Inflammatory macrophage treated with lipopolysaccharide for 1 hour (primary cell): ENCODE data around the gene HECA.
A peak's percentile ranks its signal among the peaks of the same experiment; 100 is the strongest.
"Not testable (repeated sequence)": the region's sequence is repeated elsewhere in the genome, so short reads cannot be mapped to it uniquely, and the experiment has no call there.

Experiments
- DNase-seq, 2 donors: peaks; one replicate each; pipeline ENCODE4 v3.0.0-alpha.2; 2020 to 2022

The HECA gene

GRCh38 chr6:139135578-139136545, 982 bp downstream of the HECA start:
- DNase-seq: peak; percentile 44 to 65

- DNase-seq: no peak
These were observed 2.8 kb downstream of the HECA start for GRCh38 chr6:139137706-139138105.

GRCh38 chr6:139140854-139141253, 6.0 kb downstream of the HECA start:
- DNase-seq: not testable (repeated sequence)

- no peak for DNase-seq
These were observed 7.4 kb downstream of the HECA start for GRCh38 chr6:139142262-139142661.

GRCh38 chr6:139143111-139143510, 8.2 kb downstream of the HECA start:
- no peak for DNase-seq

- DNase-seq: no peak
These were observed 9.7 kb downstream of the HECA start for GRCh38 chr6:139144490-139145085.

- DNase-seq: no peak
These were observed 10.8 kb downstream of the HECA start for GRCh38 chr6:139145661-139146060.

GRCh38 chr6:139146317-139146726, 11.4 kb downstream of the HECA start:
- DNase-seq: no peak

GRCh38 chr6:139147628-139148027, 12.7 kb downstream of the HECA start:
- DNase-seq: peak; percentile 64 to 85

- DNase-seq: no peak
These were observed 13.8 kb downstream of the HECA start for GRCh38 chr6:139148557-139149235.

GRCh38 chr6:139149383-139149782, 14.5 kb downstream of the HECA start:
- no peak for DNase-seq

- no peak for DNase-seq
These were observed 16.0 kb downstream of the HECA start for GRCh38 chr6:139150920-139151319.

GRCh38 chr6:139151425-139152087, 16.7 kb downstream of the HECA start:
- DNase-seq: no peak

GRCh38 chr6:139152088-139152891, 17.4 kb downstream of the HECA start:
- no peak for DNase-seq

- DNase-seq: no peak
These were observed 18.0 kb downstream of the HECA start for GRCh38 chr6:139152892-139153271.

GRCh38 chr6:139153855-139154254, 19.0 kb downstream of the HECA start:
- no peak for DNase-seq

- peak; percentile 63 to 67 for DNase-seq
These were observed 20.1 kb downstream of the HECA start for GRCh38 chr6:139154881-139155547.

GRCh38 chr6:139156102-139156501, 21.2 kb downstream of the HECA start:
- no peak for DNase-seq

GRCh38 chr6:139156551-139156950, 21.7 kb downstream of the HECA start:
- no peak for DNase-seq

- DNase-seq: not testable (repeated sequence)
These were observed 22.2 kb downstream of the HECA start for GRCh38 chr6:139157086-139157485.

- no peak for DNase-seq
These were observed 24.1 kb downstream of the HECA start for GRCh38 chr6:139159016-139159415.

- DNase-seq: no peak
These were observed 26.3 kb downstream of the HECA start for GRCh38 chr6:139161169-139161568.
